ENCODE measurements around the gene SSR1. TPM values are rescaled to one million over a fixed set of nuclear protein-coding genes. Genes with fewer than 3 reads are reported as not detected.
"Not testable (repeated sequence)": the region's sequence is repeated elsewhere in the genome, so short reads cannot be mapped to it uniquely, and the experiment has no call there.

Gene SSR1
- total RNA-seq, 1 experiment from 2014 or later, result 238 TPM

DNA sequence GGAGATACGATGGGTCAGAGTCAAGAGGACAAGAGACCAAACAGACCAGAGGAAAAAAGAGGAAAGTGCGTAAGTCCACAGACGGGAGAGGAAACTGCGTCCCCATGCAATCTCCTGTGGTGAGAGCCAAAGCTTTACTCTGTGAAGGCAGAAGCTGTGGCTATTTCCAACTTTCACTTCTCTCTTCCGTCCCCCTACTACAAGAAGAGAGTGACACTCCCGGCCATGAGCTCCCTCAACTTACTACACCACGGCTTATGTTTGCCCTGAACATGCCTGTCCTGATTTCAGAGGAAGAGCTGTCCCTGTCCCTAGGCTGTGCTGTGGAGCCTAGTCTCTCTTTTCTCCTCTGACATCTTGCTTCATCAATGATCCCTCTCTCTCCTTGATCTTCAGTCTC is 11.5 kb upstream of the SSR1 start:
- in situ Hi-C loops (cut with HindIII; ENCODE audit: low pct_unique_long_range_greater_than_20kb, low sequenced_read_pairs), result no loop called here

DNA sequence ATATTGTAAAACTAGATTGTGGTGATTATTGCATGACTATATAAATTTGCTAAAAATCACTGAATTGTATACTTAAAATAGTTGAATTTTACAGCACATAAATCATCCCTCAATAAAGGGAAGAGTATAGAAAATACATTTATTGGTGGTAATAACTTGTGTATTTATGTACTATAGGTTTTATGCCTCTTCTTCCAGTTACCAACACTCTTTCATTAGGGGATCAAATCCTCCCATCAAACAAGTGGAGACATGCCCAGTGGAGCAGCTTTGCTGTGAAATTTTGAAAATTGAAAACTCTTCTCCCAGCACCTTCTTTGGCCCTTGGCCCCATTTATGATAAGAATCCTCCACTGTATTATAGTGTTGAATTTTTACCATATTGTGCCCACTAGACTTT is 10.1 kb upstream of the SSR1 start:
- in situ Hi-C loops (cut with HindIII; ENCODE audit: low pct_unique_long_range_greater_than_20kb, low sequenced_read_pairs), result no loop called here
- no peak for DNase-seq (ENCODE audit: low read depth, low spot score)

More for the DNA sequence above, 11.5 kb upstream of the SSR1 start:
- DNase-seq (ENCODE audit: low read depth, low spot score), result no peak

DNA sequence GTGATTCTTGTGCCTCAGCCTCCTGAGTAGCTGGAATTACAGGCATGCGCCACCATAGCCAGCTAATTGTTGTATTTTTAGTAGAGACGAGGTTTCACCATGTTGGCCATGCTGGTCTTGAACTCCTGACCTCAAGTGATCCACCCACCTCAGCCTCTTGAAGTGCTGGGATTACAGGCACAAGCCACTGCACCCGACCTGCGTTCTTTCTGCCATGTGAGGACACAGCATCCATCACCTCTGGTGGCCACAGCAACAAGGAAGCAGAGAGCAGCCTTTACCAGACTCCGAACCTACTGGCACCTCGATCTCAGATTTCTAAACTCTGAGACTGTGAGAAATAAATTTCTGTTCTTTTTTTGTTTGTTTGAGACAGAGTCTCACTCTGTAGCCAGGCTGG is 8.9 kb upstream of the SSR1 start:
- DNase-seq (ENCODE audit: low read depth, low spot score); in situ Hi-C loops (cut with HindIII; ENCODE audit: low pct_unique_long_range_greater_than_20kb, low sequenced_read_pairs): not testable (repeated sequence)

DNA sequence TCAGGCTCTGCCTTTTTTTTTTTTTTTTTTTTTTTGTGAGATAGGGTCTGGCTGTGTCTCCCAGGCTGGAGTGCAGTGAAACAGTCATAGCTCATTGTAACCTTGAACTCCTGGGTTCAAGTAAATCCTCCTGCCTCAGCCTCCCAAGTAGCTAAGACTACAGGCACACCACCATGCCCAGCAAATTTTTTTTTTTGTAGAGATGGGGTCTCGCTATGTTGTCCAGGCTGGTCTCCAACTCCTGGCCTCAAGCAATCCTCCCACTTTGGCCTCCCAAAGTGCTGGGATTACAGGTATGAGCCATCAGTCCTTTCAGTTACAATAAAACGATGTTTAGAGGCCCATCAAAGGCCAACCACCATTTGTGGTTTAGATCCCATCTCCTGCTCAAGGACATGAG is 6.4 kb upstream of the SSR1 start:
- DNase-seq (ENCODE audit: low read depth, low spot score); in situ Hi-C loops (cut with HindIII; ENCODE audit: low pct_unique_long_range_greater_than_20kb, low sequenced_read_pairs): not testable (repeated sequence)

DNA sequence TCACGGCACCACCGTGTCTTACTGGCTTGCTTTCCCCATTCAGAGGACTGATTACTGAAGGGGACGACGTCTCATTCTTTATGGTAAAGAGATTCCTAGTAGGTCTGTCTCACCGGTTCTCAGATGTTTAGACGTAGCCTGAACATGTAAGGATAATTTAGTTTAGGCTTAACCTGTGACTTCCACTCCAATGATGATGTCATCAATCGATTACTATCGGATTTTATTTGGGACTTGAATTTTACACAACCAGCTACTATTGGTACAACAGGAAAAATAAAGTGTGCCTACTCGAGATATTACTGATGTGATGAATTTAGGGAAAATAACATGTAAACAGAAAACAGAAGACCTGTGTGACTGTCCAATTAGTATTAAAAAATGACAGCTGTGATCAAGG is 4.5 kb upstream of the SSR1 start:
- DNase-seq (ENCODE audit: low read depth, low spot score), result no peak
- in situ Hi-C loops (cut with HindIII; ENCODE audit: low pct_unique_long_range_greater_than_20kb, low sequenced_read_pairs), result no loop called here

DNA sequence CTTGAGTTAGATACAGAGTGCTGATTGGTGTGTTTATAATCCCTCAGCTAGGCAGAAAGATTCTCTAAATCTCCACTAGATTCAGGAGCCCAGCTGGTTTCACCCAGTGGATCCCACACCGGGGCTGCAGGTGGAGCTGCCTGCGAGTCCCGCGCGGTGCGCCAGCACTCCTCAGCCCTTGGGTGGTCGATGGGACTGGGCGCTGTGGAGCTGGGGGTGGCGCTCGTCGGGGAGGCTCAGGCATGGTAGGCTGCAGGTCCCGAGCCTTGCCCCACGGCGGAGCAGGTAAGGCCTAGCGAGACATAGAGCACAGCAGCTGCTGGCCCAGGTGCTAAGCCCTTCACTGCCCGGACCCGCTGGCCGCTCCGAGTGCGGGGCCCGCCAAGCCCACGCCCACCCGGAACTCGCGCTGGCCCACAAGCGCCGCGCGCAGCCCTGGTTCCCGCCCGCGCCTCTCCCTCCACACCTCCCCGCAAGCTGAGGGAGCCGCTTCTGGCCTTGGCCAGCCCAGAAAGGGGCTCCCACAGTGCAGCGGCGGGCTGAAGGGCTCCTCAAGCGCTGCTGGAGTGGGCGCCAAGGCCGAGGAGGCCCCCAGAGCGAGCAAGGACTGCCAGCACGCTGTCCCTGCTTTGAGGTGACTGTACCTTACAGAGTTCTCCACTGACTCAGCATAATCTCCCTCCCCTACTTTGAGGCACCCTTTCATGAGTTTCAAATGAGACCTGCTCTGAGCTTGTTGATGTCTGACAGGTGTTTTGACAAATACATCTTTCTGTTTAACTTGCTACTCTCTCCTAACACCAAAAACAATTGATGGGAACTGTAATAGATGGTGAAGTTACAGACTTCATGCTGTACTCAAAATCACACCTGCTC is 3.9 kb upstream of the SSR1 start:
- in situ Hi-C loops (cut with HindIII; ENCODE audit: low pct_unique_long_range_greater_than_20kb, low sequenced_read_pairs), result no loop called here
- no peak for DNase-seq (ENCODE audit: low read depth, low spot score)

DNA sequence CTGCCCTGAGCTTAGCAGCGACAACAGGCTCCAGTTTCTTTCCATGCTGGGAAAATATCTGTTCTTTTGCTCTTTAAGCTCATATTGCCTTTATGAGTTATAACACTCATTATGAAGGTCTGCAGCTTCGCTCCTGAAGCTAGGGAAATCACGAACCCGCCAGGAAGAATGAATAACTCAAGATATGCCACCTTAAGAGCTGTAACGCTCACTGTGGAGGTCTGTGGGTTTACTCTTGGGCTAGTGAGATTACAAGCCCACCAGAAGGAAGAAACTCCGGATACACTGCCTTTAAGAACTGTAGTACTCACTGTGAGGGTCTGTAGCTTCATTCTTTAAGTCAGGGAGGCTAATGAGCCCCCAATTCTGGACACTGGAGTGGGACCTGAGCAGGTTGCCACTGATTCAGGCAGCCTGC is 3.0 kb upstream of the SSR1 start:
- DNase-seq (ENCODE audit: low read depth, low spot score), result no peak
- in situ Hi-C loops (cut with HindIII; ENCODE audit: low pct_unique_long_range_greater_than_20kb, low sequenced_read_pairs), result no loop called here

DNA sequence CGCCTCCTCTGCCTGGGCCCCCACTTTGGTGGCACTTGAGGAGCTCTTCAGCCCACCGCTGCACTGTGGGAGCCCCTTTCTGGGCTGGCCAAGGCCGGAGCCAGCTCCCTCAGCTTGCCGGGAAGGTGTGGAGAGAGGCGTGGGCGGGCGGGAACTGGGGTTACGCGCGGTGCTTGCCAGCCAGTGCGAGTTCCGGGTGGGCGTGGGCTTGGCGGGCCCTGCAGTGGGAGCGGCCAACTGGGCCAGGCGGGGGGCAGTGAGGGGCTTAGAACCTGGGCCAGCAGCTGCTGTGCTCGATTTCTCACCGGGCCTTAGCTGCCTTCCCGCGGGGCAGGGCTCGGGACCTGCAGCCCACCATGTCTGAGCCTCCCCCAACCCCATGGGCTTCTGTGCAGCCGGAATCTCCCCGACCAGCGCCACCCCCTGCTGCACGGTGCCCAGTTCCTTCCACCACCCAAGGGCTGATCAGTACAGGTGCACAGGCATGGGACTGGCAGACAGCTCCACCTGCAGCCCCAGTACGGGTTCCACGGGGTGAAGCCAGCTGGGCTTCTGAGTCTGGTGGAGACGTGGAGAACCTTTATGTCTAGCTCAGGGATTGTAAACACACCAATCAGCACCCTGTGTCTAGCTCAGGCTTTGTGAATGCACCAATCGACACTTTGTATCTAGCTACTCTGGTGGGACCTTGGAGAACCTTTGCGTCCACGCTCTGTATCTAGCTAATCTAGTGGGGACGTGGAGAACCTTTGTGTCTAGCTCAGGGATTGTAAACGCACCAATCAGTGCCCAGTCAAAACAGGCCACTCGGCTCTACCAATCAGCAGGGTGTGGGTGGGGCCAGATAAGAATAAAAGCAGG is 2.3 kb upstream of the SSR1 start:
- in situ Hi-C loops (cut with HindIII; ENCODE audit: low pct_unique_long_range_greater_than_20kb, low sequenced_read_pairs); DNase-seq (ENCODE audit: low read depth, low spot score): not testable (repeated sequence)

DNA sequence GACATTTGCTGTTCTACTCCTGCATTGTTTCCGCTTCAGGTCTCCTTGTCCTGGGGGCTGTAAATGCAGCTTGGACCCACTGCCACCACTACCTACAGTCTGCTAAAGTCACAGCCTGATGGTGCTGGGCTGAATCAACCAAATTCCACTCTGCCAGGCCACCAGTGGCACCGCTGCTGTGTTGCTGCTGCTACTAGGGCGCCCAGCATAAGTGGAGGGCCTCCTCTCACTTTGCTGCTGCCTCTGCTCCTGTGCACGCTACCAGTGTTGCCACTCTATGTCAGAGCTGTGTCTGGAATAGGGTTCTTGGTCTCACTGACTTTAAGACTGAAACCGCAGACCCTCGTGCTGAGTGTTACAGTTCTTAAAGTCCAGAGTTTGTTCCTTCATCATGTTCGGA is 1.4 kb upstream of the SSR1 start:
- DNase-seq (ENCODE audit: low read depth, low spot score), result no peak
- in situ Hi-C loops (cut with HindIII; ENCODE audit: low pct_unique_long_range_greater_than_20kb, low sequenced_read_pairs), result no loop called here

DNA sequence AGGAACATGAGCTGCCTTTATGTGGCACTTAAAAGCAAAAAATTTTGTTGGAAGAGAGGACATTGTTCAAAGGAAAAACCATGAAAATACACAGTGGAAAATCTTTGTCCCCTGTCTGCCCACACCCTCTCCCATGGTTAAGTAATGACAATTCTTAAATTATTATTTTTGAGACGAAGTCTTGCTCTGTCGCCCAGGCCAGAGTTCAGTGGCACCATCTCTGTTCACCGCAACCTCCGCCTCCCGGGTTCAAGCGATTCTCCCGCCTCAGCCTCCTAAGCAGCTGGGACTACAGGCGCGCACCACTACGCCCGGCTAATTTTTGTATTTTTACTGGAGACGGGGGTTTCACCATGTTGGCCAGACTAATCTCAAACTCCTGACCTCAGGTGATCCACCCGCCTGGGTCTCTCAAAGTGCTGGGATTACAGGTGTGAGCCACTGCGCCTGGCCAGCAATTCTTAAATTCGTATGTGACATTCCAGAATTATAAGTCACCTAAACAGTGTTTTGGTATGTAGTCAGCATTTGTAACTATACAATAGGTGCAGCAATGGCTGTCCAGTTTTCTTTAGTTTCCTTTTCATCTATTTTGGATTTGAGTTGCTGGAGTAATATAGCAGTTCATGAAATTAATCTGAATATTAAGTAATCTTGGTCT is 636 bp upstream of the SSR1 start:
- DNase-seq (ENCODE audit: low read depth, low spot score), result no peak
- in situ Hi-C loops (cut with HindIII; ENCODE audit: low pct_unique_long_range_greater_than_20kb, low sequenced_read_pairs), result no loop called here

DNA sequence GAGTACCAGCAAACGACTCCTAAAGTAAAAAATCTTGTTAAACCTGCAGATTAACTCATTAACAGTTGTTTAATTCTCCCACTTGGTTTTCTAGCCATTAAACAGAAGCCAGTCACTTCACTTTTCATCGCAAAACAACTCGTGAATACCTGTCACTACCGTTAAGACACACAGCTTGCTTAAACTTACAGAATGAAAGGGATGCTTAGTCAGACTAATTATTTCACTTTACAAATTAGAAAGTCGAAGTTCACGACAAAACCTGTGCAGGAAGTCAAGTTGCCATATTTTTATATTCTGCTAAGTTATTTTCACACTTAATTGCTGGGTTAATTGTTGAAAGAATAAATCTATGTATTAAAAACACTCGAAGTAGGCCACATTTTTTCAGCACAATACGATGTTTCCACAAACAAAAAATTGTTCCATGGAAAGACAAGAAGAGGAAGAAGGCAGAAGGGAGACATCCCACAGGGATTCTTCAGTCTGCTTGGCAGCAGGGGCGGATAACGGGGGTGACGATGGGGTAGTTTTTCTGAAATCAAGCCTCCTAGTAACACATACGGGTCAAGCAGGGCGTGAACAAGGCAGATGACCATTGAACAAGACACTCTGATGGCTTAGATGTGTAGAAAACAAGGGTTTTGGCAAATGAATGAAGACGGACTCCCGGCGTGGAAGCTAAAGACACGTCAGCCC is 933 bp downstream of the SSR1 start:
- in situ Hi-C loops (cut with HindIII; ENCODE audit: low pct_unique_long_range_greater_than_20kb, low sequenced_read_pairs), result no loop called here

DNA sequence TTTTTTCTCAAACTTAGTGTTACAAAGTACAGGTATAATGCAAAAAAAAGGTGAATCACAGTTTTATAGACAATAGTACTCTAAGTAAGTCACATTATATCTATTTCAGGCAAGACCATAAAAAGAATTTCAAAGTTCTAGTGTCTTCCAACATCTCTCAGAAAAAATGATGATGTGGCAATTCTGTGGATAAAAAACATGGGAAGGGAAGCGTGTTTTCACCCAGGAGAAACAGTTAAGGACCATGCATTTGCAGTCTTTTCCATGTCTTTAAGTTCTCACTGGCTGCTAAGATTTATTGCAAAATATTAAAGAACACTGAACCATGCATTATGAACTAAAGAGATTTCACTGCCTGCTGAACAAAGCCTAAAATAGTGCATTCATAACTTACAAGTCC is 1.8 kb downstream of the SSR1 start:
- DNase-seq (ENCODE audit: low read depth, low spot score), result peak; percentile 25
- in situ Hi-C loops (cut with HindIII; ENCODE audit: low pct_unique_long_range_greater_than_20kb, low sequenced_read_pairs), result no loop called here

More for the DNA sequence above, 933 bp downstream of the SSR1 start:
- peak; percentile 49 for DNase-seq (ENCODE audit: low read depth, low spot score)

DNA sequence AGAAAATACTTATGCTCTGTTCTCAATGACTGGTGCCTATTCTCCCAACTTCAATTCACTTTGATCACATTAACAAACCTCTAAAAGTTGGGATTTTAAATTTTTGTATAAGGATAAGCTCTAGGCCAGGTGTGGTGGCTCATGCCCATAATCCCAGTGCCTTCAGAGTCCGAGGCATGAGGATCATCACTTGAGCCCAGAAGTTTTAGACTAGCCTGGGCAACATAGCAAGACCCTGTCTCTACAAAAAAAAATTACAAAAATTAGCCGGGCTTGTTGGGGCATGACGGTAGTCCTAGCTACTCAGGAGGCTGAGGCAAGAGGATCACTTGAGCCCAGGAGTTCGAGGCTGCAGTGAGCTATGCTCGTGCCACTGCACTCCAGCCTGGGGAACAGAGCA is 3.9 kb downstream of the SSR1 start:
- in situ Hi-C loops (cut with HindIII; ENCODE audit: low pct_unique_long_range_greater_than_20kb, low sequenced_read_pairs), result no loop called here

DNA sequence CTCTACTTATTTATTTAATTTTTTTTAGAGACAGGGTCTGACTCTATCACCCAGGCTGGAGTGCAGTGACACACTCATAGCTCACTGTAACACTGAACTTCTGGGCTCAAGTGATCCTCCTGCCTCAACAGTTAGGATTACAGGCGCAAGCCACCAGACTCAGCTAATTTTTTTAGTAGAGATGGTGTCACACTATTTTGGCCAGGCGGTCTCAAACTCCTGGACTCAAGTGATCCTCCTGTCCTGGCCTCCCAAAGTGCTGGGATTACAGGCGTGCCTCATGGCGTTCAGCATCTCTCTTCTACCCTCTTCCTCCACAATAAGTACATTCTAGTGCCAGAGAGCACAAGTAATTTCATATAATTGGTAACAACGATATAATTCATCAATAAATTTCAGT is 5.5 kb downstream of the SSR1 start:
- in situ Hi-C loops (cut with HindIII; ENCODE audit: low pct_unique_long_range_greater_than_20kb, low sequenced_read_pairs), result no loop called here
- DNase-seq (ENCODE audit: low read depth, low spot score), result no peak

More for the DNA sequence above, 3.9 kb downstream of the SSR1 start:
- DNase-seq (ENCODE audit: low read depth, low spot score), result no peak

DNA sequence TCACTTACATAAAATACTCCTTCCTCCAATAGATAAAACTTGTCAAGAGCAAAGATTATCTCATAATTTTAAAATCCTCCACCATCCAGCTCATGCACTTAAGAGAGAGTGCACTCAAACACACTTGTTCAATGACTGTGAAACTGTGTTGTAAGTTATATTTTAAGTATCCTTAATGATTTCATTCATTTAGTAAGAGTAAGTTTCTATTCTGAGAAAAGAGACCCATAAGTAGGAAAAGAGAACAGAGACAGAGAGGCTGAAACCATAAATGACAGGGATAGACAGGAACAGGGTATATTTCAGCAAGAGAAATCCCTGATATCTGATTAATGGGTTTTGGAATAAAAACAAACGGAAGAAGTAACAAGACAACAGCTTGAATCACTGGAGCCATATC is 8.2 kb downstream of the SSR1 start:
- DNase-seq (ENCODE audit: low read depth, low spot score), result no peak
- in situ Hi-C loops (cut with HindIII; ENCODE audit: low pct_unique_long_range_greater_than_20kb, low sequenced_read_pairs), result no loop called here

DNA sequence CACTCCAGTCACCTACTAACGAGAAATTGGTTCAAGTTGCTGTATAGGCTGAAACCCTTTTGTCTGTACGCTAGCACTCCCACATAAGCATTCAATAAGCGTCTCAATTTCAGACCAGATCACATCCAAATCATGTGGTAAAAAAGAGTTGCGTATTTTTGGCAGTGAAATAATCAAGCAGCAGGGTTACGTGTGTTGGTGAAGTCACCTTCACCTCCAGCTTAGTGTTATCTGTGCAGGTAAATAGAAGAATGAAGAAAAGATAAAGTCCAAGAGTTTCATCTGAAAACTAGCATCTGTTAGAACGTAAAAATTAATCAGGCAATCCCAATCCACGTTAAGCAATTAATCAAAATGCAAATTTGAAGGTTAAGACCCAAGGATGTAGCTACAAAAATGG is 11.3 kb downstream of the SSR1 start:
- in situ Hi-C loops (cut with HindIII; ENCODE audit: low pct_unique_long_range_greater_than_20kb, low sequenced_read_pairs), result no loop called here
- no peak for DNase-seq (ENCODE audit: low read depth, low spot score)

DNA sequence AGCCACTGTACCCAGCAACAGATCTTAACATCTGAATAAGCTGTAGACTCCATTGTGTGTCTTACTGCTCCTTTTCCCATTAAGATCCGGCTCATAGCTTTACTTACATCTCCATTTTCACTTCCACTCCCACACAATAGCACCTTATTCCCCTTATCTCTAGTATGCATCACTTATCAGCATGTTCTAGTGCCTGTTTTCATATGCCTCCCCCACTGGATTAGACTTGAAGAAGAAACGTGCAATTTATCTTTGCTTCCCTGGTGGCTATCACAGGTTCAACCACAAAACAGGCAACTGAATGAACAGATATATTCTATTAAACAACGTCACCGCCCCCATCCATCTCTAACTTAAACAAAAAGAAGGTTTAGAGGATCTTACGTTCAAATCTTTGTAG is 12.1 kb downstream of the SSR1 start:
- DNase-seq (ENCODE audit: low read depth, low spot score), result peak; percentile 43
- in situ Hi-C loops (cut with HindIII; ENCODE audit: low pct_unique_long_range_greater_than_20kb, low sequenced_read_pairs), result no loop called here

DNA sequence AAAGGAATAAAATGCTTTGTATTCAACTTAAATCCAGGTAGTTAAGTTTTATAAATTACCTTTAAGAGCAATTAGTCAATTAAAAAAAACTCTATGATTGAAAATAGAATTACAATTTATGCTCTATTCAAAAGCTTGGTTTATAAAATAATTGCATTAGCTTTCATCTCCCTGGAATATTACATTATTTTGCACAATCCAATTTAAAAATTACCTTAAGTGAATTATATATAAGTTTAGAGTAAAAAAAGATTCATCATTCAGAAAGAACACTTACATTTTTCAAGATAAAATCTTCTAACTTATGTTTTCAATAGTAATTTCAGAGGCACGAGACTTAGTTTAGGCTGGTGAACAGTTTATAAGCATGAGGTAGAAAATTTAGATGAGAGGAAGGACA is 14.9 kb downstream of the SSR1 start:
- in situ Hi-C loops (cut with HindIII; ENCODE audit: low pct_unique_long_range_greater_than_20kb, low sequenced_read_pairs), result loop anchor here (25.0 kb wide), 1 partner anchor 314 kb away; no protein-coding TSS in a partner anchor
- DNase-seq (ENCODE audit: low read depth, low spot score), result no peak
